Left cardiac atrium (tissue), 4 donors: ENCODE measurements around the gene TBCK. TPM values are rescaled to one million over a fixed set of nuclear protein-coding genes. Genes with fewer than 3 reads are reported as not detected.
A peak's percentile ranks its signal among the peaks of the same experiment; 100 is the strongest.
"Not testable (repeated sequence)": the region's sequence is repeated elsewhere in the genome, so short reads cannot be mapped to it uniquely, and the experiment has no call there.

Source experiments
- ATAC-seq, 2 donors: fragments of 200-7000 bp; cut with Tn5 transposase; one replicate each; pipeline ENCODE4 v1.9.1; 2020; ENCODE audit warnings: mild to moderate bottlenecking in 2 of 2, moderate library complexity in 2 of 2
- DNase-seq: peaks from one replicate; pipeline ENCODE4 v3.0.0-alpha.2; 2020
- intact Hi-C, 2 donors: fragments of 100-400 bp; cut with DNase I; formaldehyde crosslinking; loops; one replicate each; pipeline versions ENCODE4 v1.14.1 to v1.15.1; 2022 to 2023
- total RNA-seq, 2 donors: library from RNA; stranded (reverse); fragmentation: NEBNext Ultra II Directional; extraction: Animal tissue kit (Norgen Biotek cat#: 25700); gene quantifications; one replicate each; pipeline ENCODE4 v1.2.1, GENCODE V29; 2021
- donor health status: DM: no; HTN: yes; CAD: no.
- donor health status: DM: no; HTN: yes; CAD: no; lungs with severe emphysema.
- donor health status: DM: yes; HTN: yes; CAD: no.
- donor health status: Dilated cardiomyopathy.

TBCK gene
- total RNA-seq, 2 donors from 2014 or later: 19.4 to 22.8 TPM

DNA sequence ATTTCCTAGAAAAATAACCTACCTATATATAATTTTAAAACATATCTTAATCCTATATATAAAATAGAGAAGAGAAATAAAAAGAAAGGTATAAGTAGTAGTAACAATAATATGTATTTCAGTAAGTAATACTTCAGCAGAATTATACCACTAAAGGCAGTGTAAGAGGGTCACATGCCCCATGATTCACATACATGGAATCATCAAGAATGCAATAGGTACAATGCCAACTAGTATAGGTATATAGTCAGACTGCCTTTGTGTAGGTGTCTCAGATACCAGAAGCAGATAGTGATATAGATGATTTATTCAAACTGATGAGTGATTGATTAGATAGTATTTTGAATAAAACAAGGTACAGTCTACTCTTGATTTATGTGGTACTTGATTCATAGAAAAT is 9.8 kb upstream of the TBCK start:
- no peak for ATAC-seq
- intact Hi-C loops: no loop called here
- no peak for DNase-seq

DNA sequence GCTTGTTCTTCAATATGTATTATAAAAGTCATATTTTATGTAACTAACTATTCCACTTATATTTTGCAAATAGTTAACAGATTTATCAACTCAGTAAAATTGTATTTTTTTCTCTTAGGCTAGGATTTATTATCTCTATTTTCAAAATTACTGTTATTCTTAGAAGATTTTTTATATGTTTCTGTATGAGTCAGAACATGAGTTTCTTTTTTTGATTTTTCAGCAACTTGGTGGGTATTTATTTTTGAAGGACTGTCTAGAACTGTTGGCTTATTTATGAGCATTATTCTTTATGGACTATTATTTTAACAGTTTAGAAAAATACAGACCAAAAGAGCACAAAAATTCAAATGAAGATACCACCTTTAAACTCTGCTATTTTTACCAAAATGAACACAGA is 7.1 kb upstream of the TBCK start:
- DNase-seq: no peak
- no peak for ATAC-seq
- intact Hi-C loops: no loop called here

DNA sequence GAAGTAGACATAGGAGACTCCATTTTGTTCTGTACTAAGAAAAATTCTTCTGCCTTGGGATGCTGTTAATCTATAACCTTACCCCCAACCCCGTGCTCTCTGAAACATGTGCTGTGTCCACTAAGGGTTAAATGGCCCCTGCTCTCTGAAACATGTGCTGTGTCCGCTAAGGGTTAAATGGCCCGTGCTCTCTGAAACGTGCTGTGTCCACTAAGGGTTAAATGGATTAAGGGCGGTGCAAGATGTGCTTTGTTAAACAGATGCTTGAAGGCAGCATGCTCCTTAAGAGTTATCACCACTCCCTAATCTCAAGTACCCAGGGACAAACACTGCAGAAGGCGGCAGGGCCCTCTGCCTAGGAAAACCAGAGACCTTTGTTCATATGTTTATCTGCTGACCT is 5.8 kb upstream of the TBCK start:
- intact Hi-C loops, ATAC-seq, DNase-seq: not testable (repeated sequence)

DNA sequence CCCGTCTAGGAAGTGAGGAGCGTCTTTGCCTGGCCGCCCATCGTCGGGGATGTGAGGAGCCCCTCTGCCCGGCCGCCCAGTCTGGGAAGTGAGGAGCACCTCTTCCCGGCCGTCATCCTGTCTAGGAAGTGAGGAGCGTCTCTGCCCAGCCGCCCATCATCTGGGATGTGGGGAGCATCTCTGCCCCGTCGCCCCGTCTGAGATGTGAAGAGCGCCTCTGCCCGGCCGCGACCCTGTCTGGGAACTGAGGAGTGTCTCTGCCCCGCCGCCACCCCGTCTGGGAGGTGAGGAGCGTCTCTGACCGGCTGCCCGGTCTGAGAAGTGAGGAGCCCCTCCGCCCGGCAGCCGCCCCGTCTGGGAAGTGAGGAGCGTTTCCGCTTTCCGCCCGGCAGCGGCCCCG is 5.2 kb upstream of the TBCK start:
- intact Hi-C loops, DNase-seq, ATAC-seq: not testable (repeated sequence)

DNA sequence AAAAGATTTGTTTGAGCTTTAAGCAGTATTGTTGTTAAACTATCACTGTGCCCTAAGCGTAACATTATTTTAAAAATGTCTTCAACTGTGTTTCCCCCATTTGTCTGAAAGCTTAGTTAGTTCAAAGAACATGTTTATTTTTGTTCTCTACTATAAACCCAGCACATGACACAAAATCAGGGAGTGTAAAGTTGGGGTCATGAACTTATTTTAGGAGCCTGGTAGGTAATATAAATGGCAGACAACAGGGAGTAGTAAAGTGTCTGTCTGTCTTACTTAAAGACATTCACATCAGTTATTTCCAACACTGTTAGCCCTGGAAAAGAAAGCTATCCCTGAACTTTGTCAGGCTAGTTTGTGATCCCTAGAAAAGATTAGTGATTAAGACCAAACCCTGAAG is 4.2 kb upstream of the TBCK start:
- intact Hi-C loops: no loop called here

DNA sequence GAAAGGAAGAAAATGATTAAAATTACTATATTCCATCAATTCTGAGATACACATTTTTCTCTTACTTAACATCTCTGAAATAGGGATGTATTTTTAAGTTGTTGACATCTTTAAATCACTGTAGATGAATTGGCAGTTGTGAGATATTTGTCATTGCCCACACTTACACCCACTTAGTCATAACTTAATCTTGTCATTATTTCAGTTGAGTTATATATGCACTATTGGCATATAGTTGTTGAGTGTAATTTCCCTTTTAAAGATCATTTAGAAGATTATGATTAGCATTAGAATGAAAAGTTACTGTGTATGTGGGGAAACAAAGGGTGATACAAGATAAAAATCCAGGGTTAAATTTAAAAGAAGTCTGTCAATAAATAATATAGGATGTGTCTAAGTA is 2.5 kb upstream of the TBCK start:
- intact Hi-C loops: no loop called here
- no peak for DNase-seq
- no peak for ATAC-seq

More for the DNA sequence above, 4.2 kb upstream of the TBCK start:
- ATAC-seq (no peak), DNase-seq (no peak)

DNA sequence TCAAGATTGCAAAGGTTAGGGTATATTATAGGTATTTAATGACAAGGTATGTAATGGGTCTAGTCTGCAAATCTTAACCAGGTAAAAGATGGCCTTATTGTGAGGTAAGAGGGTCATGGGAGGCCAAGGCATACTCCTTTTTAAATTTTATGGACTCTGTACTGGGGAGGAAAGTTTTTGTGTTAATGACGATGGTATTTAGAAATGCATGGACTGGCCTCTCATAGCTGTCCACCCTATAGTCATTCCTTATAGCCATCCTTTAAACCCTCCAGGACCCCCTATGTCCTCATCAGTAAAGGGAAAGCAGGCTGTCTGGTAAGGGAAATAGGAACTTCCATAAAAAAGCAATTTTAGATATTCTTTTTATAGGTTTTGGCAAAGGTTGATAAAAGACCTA is 1.8 kb upstream of the TBCK start:
- intact Hi-C loops: no loop called here
- ATAC-seq (no peak), DNase-seq (no peak)

DNA sequence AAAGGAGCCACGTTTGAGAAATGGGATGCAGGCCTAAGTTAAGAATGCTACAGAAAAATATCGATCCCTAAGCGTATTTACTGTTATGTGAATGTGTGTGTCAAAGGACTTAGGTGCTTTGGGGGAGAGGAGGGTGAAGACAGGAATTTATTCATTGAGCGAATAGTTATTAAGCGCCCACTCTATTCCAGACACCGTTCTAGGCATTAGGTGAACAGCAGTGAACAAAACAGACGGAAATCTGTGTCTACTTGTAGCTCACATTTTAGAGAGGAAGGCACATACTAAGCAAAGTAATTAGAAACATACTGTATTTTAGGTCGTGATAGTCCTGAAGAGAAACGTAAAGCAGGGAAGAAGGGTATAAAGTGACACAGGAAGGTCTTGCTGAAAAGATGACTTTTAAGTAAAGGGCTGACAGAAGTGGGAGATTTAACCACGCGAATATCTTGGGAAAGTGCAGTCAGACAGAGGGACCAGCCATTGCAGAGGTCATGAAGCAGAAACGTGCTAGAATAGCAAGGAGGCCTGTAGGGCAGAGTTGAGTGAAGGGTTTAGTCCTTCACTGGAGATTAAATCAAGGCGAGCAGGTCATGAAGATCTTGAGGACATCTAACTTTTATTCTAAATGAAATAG is 882 bp upstream of the TBCK start:
- intact Hi-C loops: no loop called here
- ATAC-seq: no peak
- no peak for DNase-seq

DNA sequence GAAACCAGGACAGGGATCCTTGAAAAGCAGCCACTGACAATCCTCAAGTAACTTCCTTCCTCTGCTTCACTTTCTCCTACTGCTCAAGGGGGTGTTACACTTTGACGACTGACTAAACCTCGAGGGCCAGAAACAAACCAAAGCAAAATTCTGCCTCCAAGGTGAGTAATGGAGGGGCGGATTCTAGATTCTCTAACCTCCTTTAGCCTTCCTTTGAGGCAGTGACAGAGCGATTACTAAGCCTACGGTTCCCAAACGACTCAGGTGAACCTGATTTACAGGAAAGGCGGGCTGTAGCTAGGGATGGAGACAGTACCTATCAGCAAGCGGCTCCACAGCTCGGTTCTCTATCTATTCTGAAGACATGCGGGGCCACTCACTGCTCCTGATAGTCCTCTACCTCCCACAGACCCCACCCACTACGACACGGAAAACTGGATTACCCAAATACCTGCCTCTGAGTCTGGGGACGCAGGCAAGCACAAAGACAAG is 487 bp downstream of the TBCK start:
- ATAC-seq (peak; percentile 5 to 21), DNase-seq (no peak)
- intact Hi-C loops: no loop called here

DNA sequence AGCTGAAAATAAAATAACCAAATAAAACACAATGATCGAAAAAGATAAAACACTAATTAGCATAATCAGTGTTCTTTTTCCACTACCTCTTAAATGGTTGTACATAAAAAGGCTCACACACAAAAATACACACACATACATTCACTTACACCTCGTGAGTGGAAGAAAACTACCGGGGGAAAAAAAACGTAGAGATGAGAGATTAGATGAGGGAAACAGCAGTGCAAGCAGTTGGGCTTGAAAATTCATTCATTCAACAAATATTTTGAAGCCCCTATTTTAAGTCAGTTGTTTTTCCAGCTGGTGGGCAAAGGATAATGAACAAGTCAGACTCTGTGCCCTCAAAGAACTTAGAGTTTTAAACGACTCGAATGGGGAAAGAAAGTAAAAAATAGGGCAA is 1.0 kb downstream of the TBCK start:
- no peak for ATAC-seq
- intact Hi-C loops: no loop called here

DNA sequence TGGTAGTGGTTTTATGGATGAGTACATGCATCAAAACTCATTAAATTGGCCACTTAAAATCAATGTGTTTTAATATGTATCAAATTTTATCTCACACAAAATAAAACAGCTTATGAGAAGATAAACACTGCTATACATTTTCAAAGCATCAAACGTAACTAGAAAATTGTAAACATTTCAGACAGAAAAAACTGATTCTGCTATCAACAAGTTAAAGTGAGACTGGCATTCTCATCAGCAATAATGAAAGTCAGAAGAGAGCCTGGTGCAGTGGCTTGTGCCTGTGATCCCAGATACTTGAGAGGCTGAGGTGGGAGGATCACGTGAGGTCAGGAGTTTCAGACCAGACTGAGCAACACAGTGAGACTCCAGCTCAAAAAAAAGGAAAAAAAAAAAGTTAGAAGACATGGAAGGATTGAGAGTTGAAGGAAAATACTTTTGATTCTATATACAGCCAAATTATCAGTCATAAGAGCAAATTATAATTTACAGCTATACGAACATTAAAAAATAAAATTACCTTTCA is 2.9 kb downstream of the TBCK start:
- DNase-seq: no peak
- intact Hi-C loops: no loop called here
- no peak for ATAC-seq

More for the DNA sequence above, 1.0 kb downstream of the TBCK start:
- DNase-seq: no peak

DNA sequence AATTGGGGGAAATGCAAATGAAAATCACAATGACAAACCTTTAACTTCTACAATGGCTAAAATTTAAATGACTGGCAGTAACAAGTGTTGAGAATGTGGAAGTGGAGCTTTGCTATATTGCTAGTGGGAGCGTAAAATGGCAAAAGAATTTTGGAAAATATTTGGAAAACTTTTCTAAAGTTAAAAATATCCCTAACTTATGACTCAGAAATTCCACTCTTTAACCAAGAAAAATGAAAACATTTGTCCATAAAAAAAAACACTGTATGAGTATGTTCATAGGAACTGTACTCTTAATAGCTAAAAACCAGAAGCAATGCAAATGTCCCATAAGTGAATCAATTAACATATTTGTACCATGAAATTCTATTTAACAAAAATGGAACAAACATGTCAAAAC is 3.6 kb downstream of the TBCK start:
- no peak for ATAC-seq
- intact Hi-C loops: no loop called here
- DNase-seq: no peak

DNA sequence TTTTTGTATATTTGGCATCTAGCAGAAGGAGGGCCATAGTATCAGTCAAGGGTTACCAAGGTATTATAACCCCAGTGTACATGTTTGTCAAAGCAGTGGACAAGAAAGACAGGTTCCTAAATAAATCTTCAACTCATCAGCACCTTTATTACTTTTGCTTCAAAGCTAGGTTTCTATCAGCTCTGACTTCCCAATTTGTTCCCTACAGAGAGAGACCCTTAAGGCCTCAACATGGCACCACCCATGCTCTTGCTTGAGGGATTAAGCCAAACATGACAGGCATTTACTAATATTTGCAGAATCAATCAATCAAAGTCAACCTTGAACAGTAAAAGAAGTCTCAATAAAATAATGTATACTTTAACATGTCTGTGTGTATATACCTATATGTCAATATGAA is 9.4 kb downstream of the TBCK start:
- DNase-seq (no peak), ATAC-seq (no peak)
- intact Hi-C loops: no loop called here

DNA sequence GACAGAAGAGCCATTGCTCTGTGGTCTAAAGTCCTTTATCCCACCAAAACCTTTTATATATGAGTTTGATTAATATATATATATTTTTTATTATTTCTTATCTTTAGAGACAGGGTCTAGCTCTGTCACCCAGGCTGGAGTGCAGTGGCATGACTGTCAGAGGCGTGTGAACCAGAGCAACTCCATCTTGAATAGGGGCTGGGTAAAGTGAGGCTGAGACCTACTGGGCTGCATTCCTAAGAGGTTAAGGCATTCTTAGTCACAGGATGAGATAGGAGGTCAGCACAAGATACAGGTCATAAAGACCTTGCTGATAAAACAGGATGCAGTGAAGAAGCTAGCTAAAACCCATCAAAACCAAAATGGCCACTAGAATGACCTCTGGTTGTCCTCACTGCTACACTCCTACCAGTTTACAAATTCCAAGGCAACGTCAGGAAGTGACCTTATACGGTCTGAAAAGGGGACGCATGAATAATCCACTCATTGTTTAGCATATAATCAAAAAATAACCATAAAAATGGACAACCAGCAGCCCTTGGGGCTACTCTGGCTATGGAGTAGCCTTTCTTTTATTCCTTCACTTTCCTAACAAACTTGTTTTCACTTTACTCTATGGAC is 10.5 kb downstream of the TBCK start:
- no peak for DNase-seq
- intact Hi-C loops: no loop called here
- no peak for ATAC-seq

DNA sequence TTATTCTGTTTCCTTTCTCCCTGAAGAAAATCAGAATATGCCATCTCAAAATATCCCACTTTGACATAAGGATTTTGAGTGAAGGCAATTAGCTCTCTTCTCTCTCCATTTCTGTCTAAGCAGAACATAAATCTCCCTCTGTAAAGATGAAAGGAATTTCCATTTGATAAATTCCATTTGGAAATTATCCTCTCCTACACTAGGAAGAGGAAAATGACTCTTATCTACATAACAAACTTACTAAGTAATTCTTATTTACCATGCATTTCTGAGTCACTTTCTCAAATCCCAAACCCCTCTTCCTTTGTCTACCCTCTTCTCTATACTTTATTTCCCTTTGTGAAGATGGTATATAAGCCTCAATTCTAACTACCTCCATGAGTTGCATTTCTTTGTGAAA is 11.4 kb downstream of the TBCK start:
- intact Hi-C loops: no loop called here
- ATAC-seq (no peak), DNase-seq (no peak)

DNA sequence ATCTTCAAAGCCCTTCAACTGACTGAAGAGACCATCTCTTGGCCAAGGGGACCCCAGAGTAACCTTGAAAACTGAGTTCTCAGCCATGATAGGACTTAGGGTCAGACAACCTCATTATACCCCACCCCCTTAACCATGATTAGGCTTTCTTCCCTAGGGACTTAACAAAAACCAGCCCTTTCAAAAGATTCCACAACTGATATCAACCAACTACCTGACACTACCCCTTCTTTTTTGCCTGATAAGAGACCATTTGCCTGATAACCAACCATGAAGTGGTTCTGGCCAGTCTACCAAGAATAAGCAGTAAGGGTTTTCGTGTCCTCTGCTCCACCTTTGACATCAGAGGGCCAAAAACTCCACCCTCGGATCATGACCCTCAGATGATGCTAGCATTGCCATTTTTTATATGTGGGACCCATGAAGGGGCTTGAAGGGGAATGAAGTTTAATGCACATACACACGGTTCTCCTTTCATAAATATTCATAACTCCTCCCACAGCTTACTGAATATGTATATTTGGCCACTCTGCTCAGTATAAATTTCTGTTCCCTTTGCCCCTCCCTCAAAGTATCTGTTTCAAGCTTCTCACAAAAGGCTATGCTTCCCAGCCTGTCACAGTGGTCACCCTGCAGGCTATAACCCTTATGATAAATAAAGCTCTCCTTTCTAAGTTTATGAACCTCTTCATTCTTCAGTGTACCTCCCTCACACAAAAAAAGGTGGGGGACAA is 12.3 kb downstream of the TBCK start:
- ATAC-seq: no peak
- no peak for DNase-seq
- intact Hi-C loops: no loop called here

DNA sequence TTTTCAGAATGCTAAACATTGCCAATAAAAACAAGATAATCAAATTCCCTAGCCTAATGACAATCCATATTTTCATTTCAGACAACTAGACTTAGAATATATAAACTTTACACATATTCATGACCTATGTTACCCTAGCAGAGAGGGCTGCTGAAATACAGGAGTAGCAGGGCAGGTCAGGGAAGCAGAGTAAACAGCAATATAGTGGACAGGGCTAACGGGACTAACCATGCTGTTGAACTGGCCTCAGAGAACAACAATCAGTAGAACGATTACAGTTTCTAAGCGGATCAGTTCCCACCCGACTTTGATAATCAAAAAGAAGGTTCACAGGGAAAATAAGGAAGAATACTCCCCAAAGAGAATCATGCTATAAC is 14.0 kb downstream of the TBCK start:
- no peak for DNase-seq
- intact Hi-C loops: no loop called here
- ATAC-seq: no peak

DNA sequence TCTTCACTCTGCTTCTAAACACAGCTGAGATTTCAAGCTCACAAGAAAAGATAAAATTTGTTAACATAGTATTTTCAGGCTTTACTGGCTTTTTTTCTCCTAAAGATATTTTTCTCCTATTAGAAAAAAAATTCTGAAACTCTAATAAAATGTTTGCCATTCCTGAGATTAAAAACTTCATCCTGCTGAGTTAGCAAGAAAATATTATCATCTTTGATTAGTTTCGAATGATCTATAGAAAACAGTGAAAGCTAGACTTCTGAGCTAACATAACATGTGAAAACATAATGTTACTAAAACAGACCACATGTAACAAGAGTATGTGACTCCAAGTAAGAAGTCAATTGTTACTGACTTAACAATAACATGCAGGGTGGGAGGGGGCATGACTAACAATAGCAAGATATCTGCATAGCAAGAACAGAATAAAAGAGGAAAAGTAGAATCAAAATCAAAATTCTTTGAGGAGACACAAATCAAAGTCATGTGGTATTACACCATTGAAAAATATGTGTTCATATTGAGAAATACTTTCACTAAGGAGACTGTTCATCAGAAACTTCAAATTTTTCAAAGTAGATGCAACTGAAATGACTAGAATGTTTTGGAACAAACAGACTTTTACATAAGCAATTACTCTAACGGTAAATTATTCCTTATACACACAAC is 14.5 kb downstream of the TBCK start:
- intact Hi-C loops: no loop called here
- ATAC-seq (no peak), DNase-seq (no peak)

DNA sequence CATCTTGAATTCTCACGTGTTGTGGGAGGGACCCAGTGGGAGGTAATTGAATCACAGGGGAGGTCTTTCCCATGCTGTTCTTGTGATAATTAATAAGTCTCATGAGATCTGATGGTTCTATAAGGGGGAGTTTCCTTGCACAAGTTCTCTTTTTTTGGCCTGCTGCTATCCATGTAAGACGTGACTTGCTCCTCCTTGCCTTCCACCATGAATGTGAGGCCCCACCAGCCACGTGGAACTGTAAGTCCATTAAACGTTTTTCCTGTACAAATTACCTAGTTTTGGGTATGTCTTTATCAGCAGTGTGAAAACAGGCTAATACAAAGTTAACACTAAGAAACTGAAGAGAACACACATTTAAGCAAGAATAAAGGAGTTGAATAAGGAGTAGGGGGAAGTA is 16.0 kb downstream of the TBCK start:
- intact Hi-C loops: no loop called here
- no peak for DNase-seq
- ATAC-seq: no peak
